Epithelial cell of prostate (primary cell): ENCODE measurements around the gene NOL3.
A peak's percentile ranks its signal among the peaks of the same experiment; 100 is the strongest.

Source experiments
- DNase-seq: peaks from one replicate; pipeline ENCODE4 v3.0.0-alpha.2; 2011; ENCODE audit warnings: low read depth, low spot score
- H3K27ac ChIP-seq: fragments of 450-650 bp; 2 replicates; pipeline ENCODE4 v1.5.1; 2017; ENCODE audit warnings: mild to moderate bottlenecking

The NOL3 gene

DNA sequence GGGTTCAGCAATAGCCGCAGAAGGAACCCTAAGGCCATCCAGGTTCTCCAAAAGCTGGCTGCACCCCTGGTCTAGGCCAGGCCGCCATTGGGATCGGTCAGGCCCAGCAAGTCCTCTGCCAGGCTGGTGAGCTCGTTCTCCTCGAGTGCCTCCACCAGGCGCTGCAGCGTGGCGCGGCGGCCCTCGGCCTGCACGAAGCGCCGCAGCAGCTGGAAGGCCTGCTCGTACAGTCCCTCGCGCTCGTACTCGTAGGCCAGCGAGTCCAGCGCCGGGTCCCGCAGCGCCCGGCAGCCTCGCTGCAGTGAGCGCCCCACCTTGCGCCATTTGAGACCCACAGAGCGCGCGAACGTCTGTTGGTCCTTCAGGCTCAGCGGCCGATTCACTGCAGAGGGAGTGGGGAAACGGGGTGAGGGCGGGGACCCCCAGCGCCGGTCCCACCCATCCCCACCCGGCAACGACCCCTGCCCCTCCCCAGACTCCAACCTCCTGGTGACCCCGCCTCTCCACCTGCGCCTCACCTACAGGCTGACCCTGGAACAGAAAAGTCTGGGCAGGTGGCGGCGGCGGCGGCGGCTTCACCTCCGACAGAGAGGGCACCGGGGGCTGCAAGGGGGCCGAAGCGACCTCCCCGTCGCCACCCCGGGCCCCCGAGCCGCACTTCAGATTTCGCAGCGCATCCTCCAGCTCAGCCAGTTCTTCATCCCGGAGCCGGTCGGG, 15.6 kb upstream of the NOL3 start:
- H3K27ac ChIP-seq, result no peak overlapping the region
- no peak for DNase-seq

DNA sequence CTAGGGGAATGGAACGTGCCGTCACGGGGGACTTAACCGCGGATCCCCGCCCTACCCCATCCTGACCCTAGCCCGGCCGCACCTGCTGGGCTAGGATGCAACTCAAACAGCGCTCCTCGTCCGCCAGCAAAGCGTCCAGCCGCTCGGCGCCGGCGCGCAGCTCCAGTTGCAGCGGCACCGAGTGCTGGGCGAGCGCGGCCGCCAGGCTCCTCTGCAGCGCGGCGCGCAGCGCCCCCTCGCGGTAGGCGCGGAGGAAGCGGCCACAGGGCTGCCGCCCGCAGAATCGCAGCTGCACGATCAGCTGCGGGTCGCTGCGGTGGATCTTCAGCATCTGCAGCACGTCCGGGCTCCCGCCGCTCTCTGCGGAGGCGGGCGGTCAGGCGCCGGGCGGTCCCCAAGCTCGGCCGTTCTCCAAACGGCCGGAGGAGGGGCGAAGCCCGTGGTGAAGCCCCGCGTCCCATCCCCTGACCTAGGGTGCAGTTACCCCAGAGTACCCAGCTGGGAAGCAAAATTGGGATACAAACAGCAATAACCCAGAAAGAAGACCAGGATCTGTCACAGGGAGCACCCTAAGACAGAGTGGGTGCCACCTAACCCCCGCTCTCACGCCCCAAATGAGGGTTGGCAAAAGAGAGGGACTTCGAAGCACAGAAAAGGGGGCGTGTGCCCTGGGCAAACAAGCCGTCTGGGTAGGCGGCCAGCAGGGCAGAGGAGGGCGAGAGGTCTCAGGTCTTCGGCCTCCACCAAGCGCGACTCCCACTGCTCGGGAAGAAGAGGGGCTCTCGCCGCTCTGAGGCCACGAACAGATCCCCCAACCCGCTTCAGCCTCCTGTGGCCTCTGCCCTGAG, 14.8 kb upstream of the NOL3 start:
- H3K27ac ChIP-seq, result no peak overlapping the region
- DNase-seq, result no peak

DNA sequence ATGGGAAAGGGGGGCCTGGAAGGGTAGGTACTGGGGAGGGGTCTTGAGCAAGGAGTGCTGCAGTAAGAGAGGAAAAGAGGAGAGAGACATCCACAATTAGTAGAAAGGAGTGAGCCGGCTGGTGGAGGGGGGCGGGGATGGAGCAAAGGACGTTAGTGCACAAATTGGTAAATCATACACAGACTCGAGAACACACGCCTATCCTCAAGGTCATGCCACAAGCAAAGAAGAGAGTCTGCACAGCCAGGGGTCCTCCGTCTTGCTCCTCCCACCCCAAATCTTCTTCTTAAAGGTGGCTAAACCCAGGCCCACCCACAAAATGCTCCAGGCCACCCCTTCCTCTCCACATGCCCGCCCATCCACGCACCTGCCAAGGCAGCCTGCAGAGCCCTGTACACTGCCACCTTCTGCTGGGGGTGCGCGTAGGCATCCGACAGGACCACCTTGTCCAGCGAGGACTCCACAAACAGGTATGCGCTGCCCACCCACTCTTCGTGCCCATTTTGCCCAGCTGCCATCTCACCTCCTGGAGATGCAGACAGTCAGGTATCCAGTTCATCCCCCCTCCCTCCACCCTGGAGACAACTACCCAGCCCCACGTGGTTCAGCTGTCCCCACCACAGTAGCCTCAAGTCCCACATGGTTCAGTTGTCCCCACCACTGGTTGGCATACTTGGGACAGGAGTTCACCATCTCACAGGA, 14.0 kb upstream of the NOL3 start:
- no peak for DNase-seq
- no peak overlapping the region for H3K27ac ChIP-seq

DNA sequence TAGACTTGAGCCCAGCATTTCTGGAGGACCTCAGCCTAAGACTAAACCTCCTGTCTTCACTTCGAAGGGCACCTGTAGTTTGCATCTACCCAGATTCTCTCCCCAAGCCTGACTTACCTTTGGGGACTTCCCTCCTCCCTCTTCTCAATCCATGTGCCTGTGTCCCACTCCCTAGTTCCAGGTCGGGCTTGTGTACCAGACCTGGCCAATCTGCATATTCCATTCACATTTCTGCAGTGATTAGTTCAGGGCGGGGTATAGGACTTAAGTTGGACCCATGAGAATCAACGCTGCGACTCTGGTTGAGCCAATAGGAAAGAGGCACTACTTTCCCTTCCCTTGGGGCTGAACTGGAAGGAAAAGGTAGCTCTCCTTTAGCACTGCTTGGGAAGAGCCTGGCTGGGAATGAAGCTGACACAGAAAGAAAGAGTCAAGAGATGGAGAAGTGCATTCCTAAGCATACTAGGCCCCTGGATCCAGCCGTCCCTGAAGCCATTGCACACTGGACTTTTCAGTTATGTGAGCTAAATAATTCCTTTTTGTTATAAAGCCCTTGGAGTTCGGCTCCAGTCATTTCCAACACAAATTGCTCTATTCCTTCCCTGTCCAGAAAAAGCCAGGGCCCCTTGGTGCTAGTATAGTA, 13.1 kb upstream of the NOL3 start:
- DNase-seq, result no peak
- H3K27ac ChIP-seq, result no peak overlapping the region

DNA sequence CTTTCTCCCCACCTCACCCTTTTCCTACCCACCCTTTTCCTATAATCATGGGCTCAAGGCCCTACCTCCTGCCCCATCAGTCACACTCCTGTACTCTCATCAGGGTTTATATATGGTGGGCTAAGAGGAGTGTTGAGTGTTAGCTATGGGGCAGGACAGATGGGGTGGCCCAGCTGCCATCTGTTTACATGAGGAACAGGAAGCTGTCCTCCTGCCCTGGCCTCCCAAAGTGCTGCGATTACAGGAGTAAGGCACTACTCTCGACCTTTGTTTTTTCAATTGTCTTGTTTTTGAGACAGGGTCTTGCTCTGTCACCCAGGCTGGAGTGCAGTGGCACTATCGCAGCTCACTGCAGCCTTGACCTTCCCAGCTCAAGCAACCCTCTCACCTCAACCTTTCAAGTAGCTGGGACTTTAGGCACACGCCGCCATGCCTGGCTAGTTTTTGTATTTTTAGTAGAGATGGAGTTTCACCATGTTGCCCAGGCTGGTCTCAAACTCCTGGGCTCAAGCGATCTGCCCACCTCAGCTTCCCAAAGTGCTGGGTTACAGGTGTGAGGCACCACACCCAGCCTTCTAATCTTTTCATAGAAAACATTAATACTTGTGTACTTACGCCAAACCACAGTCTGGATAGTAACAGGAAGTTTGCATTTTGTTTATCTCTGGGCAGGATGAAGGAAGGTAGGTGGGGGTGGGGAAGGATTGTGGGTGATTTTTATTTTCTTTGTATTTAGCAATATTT, 12.3 kb upstream of the NOL3 start:
- H3K27ac ChIP-seq, result no peak overlapping the region
- no peak for DNase-seq

DNA sequence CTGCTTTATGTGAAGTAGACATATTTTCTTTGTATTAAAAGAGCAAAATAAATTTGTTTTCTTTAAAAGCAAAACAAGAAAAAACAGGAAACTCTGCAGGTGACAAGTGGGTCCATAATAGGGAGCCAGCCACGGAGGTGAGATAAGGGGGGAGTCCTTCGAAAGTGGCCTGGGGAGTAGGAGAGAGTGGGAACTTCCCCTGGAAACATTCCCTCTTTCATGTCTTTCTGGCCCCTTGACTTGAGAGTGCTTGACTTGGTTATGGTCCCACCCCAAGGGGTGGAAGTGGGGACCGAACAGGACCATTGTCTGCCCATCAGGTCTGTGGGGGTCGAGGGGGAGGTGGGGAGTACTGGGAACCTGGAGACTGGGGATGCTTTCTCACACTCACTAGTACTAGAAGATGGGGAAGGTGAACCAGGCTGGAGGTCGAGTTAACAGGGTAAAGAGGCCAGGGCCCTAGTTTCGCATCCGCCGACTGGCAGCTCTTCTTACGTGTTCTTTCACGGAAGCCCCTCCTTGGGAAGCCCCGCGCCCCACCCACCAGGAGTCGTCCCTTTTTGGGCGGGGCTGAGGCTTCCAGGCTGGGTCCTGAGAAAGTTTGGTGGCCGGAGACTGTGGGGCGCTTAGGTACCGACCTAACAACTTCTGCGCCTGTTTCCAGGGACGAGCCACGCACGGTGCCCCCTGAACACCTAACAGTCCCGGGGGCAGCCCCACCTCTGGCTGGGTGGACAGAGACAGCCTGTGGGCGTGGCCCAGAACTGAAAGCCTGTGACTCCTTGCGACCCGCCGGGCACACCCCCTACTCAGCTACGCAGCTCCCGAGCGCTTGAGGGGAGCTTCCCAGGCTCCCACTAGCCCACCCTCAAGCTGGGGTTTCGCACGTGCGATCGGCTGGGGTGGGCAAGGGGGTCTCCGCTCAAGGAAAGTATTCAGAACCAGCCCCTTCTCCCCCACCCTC, 11.4 kb upstream of the NOL3 start:
- H3K27ac ChIP-seq, result peak overlapping the region; percentile 69
- no peak for DNase-seq

DNA sequence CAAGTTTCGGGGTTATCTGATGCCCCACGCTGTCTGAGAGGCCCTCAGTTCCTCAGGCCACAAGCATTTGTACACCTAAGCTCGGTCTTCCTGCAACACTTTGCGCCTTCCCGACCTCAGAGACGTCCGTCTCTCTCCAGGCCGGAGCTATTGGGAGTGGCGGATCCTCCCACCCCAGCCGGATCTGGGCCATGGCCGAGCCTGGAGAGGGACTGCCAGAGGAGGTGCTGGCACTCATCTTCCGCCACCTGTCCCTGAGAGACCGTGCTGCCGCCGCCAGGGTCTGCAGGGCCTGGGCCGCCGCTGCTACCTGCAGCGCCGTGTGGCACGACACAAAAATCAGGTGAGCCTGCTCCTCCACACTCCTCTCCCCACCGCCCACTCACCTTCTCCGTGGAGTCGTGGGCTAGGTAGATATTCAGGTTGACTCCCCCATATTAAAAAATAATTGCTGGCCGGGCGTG, 8.7 kb upstream of the NOL3 start:
- DNase-seq, result no peak
- H3K27ac ChIP-seq, result no peak overlapping the region

DNA sequence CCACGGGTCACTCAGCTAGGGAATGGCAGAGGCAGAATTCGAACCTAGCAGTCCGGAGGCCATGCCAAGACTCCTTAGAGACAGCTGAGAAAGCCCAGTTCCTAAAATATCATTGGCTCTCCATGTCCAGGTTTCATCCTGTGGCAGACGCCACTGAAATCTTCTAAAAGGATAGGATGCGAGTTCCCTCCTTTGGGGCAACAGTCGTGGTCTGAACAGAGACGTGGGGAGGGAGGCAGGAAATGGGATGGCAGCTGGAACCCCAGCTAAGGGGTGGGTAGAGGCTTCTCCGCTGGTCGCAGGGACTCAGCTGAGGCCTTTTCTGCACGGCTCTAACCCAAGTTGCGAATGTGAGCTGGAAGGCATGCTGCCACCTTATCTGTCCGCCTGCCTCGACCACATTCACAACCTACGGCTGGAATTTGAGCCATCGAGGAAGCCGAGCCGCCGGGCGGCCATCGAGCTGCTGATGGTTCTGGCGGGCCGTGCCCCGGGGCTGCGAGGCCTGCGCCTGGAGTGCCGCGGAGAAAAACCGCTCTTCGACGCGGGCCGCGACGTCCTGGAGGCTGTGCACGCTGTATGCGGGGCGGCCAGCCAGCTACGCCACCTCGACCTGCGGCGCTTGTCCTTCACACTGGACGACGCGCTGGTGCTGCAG, 7.7 kb upstream of the NOL3 start:
- no peak for DNase-seq

DNA sequence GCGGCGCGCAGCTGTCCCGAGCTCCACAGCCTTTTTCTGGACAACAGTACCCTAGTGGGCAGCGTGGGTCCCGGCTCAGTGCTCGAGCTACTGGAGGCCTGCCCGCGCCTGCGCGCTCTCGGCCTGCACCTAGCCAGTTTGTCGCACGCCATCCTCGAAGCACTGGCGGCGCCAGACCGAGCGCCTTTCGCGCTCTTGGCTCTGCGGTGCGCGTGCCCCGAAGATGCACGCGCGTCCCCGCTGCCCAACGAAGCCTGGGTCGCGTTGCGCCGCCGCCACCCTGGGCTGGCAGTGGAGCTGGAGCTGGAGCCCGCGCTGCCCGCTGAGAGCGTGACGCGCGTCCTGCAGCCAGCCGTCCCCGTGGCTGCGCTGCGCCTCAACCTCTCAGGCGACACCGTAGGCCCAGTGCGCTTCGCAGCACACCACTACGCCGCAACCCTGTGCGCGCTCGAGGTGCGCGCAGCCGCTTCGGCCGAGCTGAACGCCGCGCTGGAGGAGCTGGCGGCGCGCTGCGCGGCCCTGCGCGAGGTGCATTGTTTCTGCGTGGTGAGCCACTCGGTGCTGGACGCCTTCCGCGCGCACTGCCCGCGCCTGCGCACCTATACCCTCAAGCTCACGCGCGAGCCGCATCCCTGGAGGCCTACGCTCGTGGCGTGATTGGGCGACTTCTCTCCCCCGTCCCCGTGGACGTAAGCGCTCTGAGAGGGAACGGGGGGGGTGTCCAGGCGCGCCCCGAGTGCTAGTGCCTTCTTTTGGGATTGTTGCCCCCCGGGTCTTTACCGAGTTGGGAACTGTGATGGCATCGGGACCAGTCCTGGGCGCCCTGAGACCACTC, 7.0 kb upstream of the NOL3 start:
- no peak for DNase-seq
- no peak overlapping the region for H3K27ac ChIP-seq

More for the DNA sequence above, 7.7 kb upstream of the NOL3 start:
- no peak overlapping the region for H3K27ac ChIP-seq

DNA sequence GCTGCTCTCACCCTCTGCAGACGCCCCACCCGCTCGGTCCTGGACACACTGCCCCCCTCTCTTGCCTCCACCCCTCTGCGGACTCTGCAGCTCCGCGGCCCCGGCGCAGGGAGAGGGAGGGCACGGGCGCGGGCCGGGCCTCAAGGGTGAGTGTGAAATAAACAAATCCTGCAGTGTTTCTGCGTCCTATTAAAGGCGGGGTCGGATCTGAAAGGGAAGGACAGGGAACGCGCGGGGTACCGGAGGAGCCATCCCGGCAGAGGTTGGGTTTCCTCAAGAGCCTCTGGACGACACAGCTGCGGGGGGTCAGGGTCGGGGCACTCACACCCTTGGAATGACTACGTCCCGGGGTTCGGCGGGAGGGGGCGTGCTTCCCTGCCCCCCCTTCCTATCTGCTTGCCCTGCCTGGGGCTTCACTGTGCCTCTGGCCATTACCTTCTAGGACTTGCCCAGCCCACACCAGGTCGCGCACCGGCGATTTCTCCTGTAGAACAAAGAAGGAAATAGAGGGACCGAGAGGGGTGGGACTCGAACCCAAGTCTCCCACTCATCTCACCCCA, 6.3 kb upstream of the NOL3 start:
- no peak overlapping the region for H3K27ac ChIP-seq
- no peak for DNase-seq

DNA sequence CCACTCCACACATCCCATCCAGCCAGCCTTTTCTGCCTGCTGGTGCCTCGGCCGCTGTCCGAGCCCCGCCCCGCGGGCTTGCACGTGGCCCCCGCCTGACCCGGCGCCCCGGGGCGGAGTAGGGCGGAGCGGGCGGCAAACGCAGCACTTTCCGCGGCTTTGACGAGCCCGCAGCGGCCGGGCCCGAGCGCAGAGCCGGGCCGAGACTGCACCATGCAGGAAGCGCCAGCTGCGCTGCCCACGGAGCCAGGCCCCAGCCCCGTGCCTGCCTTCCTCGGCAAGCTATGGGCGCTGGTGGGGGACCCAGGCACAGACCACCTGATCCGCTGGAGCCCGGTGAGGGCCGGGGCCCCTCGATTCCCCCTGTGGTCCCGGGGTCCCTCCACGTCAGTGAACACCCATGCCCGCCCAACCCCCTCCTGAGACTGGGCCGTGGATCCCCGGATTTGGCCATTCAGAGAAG, 5.7 kb upstream of the NOL3 start, which contains the start of gene HSF4:
HSF4 (plus strand) TSS at position 147 of the 463 bp plus-strand sequence; CDS start at position 214, 67 bp downstream.
- H3K27ac ChIP-seq, result no peak within 1 kb of the TSS
- no peak for DNase-seq

DNA sequence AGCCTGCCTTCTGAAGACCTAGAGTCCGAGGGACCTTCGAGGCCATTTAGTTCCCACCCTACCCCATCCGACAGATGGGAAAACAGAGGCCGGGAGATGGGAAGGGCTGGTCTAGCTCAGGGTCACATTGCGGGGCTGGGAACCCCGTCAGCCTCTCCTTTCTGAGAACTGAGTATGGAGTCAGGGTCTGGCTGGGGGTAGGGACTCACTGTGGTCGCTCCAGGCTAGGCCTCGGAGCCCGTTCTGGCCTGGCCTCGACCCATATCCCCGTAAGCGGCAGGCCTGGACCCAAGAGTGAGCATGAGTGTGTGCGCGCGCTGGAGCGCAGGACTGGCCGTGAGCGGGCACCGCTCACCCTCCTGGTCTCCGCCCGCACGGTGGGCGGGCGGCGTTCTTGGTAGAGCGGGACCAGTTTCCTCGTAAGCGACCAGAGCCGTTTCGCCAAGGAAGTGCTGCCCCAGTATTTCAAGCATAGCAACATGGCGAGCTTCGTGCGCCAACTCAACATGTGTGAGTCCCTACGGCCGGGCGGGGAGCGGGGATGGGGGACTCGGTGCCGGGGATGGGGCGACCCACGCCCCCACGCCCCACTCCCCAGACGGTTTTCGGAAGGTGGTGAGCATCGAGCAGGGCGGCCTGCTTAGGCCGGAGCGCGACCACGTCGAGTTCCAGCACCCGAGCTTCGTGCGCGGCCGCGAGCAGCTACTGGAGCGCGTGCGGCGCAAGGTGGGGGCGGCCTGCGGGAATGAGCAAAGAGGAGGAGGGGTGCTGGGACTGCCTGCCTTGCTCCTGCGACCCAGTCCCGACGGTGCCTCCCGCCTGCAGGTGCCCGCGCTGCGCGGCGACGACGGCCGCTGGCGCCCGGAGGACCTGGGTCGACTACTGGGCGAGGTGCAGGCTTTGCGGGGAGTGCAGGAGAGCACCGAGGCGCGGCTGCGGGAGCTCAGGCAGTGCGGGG, 4.9 kb upstream of the NOL3 start:
- H3K27ac ChIP-seq, result no peak overlapping the region
- no peak for DNase-seq

DNA sequence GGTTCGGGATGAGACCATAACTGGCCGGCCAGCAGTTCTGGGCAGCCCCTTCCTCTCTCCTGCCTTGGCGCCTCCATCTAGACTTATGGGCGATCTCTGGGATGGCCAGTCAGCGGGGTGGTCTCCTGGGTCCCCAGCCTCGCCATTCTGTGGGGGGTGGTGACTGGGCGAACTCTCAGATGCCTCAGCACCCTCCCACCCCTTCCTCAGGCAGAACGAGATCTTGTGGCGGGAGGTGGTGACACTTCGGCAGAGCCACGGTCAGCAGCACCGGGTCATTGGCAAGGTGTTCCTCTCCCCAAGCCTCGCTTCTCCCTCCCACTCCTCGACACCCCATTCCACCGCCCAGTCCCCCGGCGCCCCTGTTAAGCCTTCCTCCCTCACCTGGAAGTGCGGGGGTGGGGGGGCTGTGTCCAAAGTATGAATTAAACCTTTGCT, 4.2 kb upstream of the NOL3 start:
- no peak for DNase-seq

DNA sequence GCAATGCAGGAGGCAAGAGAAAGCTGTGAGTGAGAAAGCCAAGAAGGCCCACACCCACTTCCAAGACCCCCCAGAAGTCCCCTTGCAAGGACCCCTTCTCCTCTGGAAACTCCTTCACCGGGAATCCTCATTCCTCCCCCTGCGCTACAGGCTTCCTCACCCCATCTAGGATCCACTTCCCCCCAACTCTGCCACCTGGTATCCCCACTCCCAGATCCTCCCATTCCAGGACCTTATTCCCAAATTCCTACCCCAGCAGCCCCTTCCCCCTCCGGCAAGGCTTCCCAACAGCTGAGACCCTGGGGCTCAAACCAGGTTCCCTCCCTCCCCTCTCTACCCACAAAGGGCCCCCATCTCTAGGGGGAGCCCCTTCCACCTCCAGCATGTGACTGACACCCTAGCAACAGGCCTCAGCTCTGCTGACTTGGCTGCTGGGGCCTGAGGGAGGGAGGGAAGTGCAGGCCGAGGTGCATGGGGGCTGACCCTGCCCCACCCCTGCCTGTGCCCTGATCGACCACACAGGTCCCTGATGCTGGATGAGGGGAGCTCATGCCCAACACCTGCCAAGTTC, 3.7 kb upstream of the NOL3 start:
- no peak for DNase-seq

More for the DNA sequence above, 4.2 kb upstream of the NOL3 start:
- no peak overlapping the region for H3K27ac ChIP-seq

DNA sequence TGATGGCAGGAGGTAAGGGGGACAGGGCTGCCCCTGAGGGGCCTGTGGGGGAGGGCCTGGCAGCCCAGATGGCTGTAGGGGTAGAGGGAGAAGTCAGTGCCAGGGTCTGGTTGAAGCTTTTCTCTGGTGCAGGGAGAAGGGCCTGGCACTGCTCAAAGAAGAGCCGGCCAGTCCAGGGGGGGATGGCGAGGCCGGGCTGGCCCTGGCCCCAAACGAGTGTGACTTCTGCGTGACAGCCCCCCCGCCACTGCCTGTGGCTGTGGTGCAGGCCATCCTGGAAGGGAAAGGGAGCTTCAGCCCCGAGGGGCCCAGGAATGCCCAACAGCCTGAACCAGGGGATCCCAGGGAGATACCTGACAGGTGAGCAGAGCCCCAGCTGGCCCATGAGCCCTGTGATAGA, 2.8 kb upstream of the NOL3 start:
- no peak overlapping the region for H3K27ac ChIP-seq
- no peak for DNase-seq

More for the DNA sequence above, 3.7 kb upstream of the NOL3 start:
- H3K27ac ChIP-seq, result no peak overlapping the region
